ENCODE data around the gene RBKS.

DNA sequence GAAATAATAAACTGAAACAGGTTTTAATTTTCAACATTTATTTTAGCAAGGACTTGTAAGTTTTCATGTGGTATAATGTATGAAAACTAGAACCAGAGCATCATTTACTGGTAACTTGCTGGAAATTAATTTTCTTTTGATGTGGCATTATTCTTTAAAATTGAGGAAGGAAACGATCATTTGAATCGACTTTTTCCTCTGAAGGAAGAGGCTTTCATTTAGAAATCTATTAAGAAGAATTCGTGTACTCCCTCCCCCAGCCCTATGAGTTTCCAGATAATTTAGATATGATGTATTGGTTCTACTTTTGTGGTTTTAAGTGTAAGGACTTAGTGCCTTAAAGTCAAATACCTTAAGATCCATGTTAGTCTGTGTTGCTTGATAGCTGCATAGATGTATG, 2.8 kb upstream of the RBKS start:
- TF ChIP-seq, protein P1, sequence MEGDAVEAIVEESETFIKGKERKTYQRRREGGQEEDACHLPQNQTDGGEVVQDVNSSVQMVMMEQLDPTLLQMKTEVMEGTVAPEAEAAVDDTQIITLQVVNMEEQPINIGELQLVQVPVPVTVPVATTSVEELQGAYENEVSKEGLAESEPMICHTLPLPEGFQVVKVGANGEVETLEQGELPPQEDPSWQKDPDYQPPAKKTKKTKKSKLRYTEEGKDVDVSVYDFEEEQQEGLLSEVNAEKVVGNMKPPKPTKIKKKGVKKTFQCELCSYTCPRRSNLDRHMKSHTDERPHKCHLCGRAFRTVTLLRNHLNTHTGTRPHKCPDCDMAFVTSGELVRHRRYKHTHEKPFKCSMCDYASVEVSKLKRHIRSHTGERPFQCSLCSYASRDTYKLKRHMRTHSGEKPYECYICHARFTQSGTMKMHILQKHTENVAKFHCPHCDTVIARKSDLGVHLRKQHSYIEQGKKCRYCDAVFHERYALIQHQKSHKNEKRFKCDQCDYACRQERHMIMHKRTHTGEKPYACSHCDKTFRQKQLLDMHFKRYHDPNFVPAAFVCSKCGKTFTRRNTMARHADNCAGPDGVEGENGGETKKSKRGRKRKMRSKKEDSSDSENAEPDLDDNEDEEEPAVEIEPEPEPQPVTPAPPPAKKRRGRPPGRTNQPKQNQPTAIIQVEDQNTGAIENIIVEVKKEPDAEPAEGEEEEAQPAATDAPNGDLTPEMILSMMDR (IDR thresholded peaks at IDR 0.05): no peak
- TF ChIP-seq POLR2A (IDR thresholded peaks at IDR 0.05): no peak

All from thyroid gland (tissue), 4 donors.